ENCODE measurements around the gene SPINK1. TPM values are rescaled to one million over a fixed set of nuclear protein-coding genes. Genes with fewer than 3 reads are reported as not detected.
"Not testable (repeated sequence)": the region's sequence is repeated elsewhere in the genome, so short reads cannot be mapped to it uniquely, and the experiment has no call there.

SPINK1 gene
- total RNA-seq, 2 experiments from 2014 or later: not detected

DNA sequence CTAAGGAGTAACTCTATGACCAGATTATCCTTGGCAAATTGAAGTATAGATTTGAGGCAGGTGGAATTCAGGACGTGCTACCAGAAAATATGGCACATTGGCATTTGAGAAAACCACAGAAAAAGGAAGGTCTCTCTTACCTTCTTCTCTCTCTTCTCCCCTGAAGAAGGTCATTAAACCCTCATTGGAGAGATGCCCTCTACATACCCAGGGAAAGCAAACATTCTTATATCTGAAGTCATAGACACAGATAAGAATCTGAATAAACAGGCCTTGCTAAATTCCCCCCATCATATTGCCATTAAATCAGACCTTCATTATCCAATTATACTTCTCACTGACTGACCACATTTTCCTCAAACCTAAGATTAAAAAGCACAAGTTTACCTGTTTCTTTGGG, 17.8 kb downstream of the SPINK1 start:
- H3K36me3 Mint-ChIP-seq: no peaks in the 10 kb centered on the region
- H3K4me3 Mint-ChIP-seq: no peak overlapping the region
- ATAC-seq (no peak), DNase-seq (no peak)
- no peak overlapping the region for H3K27ac Mint-ChIP-seq
- peaks cover 2% of the 10 kb centered on the region for H3K27me3 Mint-ChIP-seq
- no peaks in the 10 kb centered on the region for H3K9me3 Mint-ChIP-seq (ENCODE audit: low read depth)
- CTCF ChIA-PET: interaction anchor here (1.2 kb wide), 1 partner anchor 186 kb away, joined by 3 read pairs; no protein-coding TSS in a partner anchor
- peaks cover 2% of the 10 kb centered on the region for H3K4me1 Mint-ChIP-seq

DNA sequence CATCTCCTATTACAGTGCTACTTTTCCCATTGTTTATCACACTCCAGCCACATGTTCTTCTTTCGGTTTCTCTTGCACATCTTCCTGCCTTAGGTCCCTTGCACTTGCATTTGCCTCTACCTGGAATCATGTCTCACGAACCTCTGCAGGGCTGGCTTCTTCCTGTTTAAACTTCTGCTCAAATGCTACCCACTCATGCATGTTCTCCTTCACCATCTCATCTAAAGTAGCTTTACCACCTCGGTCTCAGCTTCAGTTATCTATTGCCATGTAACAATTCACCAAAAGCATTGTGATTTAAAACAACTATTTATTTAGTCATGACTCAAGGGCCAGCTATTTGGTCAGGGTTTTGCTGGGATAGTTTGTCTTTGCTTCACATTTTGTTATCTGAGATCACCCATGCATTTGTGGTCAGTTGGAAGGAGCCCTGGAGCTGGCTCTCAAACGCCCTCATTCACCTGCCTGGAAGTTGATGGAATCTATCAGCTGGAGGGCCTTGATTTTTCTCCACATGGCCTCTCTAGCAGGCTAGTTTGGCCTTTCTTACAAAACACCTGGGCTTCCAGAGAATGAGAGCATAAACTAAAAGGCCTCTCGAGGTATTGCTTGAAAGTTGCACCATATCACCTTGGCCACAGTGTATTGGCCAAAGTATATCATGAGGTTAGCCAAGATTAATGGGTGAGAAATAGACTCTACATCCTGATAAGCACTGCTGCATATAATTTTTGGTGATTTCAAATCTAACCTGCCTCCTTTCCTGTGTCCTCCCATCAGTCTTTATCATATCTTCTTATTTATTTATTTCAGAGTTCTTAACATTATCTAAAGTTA, 21.4 kb downstream of the SPINK1 start:
- CTCF ChIA-PET: interaction anchor here (0.8 kb wide), 1 partner anchor 13 kb away, joined by 3 read pairs; no protein-coding TSS in a partner anchor
- H3K9me3 Mint-ChIP-seq (ENCODE audit: low read depth): no peaks in the 10 kb centered on the region
- DNase-seq (no peak), ATAC-seq (no peak)
- no peaks in the 10 kb centered on the region for H3K36me3 Mint-ChIP-seq
- H3K4me1 Mint-ChIP-seq: peaks cover 7% of the 10 kb centered on the region
- H3K27ac Mint-ChIP-seq: no peak overlapping the region
- H3K4me3 Mint-ChIP-seq: no peak overlapping the region
- peaks cover 2% of the 10 kb centered on the region for H3K27me3 Mint-ChIP-seq

GRCh38 chr5:147805030-147805454, 26.4 kb downstream of the SPINK1 start:
- H3K27ac Mint-ChIP-seq: peak overlapping the region; percentile 32
- no peaks in the 10 kb centered on the region for H3K9me3 Mint-ChIP-seq (ENCODE audit: low read depth)
- DNase-seq (peak; percentile 67), ATAC-seq (peak; percentile 82)
- no peak overlapping the region for H3K4me3 Mint-ChIP-seq
- CTCF ChIA-PET: interaction anchor here (0.6 to 1.4 kb wide), 4 partner anchors 17 to 1548 kb away, joined by 3 to 4 read pairs (median 3); partner anchors contain the start of gene JAKMIP2
- H3K4me1 Mint-ChIP-seq: peaks cover 15% of the 10 kb centered on the region
- peaks cover under 1% of the 10 kb centered on the region for H3K27me3 Mint-ChIP-seq
- H3K36me3 Mint-ChIP-seq: no peaks in the 10 kb centered on the region

DNA sequence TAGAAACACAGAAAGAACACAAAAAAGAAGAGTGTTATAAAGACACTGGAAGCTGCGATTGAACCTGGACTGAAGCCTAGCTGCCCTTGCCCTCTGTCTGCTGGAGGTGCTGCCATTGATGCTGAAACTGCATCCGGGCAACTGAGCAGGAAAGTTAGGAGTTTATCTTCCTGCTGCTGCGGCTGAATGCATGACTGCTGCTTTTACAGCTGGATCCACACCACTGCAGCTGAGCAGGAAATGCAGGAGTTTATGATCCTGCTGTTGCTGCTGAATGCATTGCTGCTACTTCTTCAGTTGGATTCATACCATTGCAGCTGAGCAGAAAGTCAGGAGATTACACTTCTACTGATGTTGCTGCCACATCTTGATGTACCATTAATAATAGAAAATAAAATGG, 27.1 kb downstream of the SPINK1 start:
- Mint-ChIP-seq H3K27ac (no peak overlapping the region), H3K27me3 (peaks cover 2% of the 10 kb centered on the region), H3K4me1 (peaks cover 15% of the 10 kb centered on the region), H3K9me3 (ENCODE audit: low read depth) (no peaks in the 10 kb centered on the region), H3K36me3 (no peaks in the 10 kb centered on the region), H3K4me3 (no peak overlapping the region)
- ATAC-seq (no peak), DNase-seq (no peak)
- CTCF ChIA-PET: interaction anchor here (0.6 to 1.4 kb wide), 4 partner anchors 16 to 1549 kb away, joined by 3 to 4 read pairs (median 3); partner anchors contain the start of gene JAKMIP2

DNA sequence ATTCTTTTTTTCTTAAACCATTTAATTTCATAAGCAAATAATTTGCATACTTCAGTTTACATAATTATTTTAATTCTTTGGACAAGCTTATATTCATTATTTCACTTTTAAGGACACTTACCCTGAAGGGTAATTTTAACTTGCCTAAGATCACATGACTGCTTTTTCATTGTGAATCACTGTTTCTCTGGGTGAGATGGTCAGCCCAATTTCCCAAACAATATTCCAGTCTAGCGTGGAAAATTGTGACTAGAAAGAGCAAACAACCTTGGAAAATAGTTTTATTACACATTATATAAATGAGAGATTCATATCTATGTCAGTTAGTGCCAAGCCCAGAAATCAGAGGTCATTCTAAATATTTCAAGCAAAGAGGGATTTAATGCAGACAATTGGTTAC, 27.5 kb downstream of the SPINK1 start:
- CTCF ChIA-PET: interaction anchor here (1.4 kb wide), 1 partner anchor 19 kb away, joined by 4 read pairs; no protein-coding TSS in a partner anchor
- Mint-ChIP-seq H3K4me1 (peaks cover 15% of the 10 kb centered on the region), H3K9me3 (ENCODE audit: low read depth) (no peaks in the 10 kb centered on the region), H3K36me3 (no peaks in the 10 kb centered on the region), H3K27ac (no peak overlapping the region), H3K4me3 (no peak overlapping the region), H3K27me3 (peaks cover 2% of the 10 kb centered on the region)
- ATAC-seq (no peak), DNase-seq (no peak)

DNA sequence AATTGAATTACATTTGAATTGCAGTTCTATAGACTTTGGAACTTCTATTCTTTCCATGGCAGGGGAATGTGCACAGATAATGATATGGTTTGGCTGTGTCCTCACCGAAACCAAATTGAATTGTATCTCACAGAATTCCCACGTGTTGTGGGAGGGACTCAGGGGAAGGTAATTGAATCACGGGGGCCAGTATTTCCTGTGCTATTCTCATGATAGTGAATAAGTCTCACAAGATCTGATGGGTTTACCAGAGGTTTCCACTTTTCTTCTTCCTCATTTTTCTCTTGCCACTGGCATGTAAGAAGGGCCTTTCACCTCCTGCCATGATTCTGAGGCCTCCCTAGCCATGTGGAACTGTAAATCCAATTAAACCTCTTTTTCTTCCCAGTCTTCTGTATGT, 28.3 kb downstream of the SPINK1 start:
- H3K9me3 Mint-ChIP-seq (ENCODE audit: low read depth); CTCF ChIA-PET; H3K27me3 Mint-ChIP-seq; H3K27ac Mint-ChIP-seq; H3K36me3 Mint-ChIP-seq; ATAC-seq; DNase-seq; H3K4me3 Mint-ChIP-seq: not testable (repeated sequence)
- H3K4me1 Mint-ChIP-seq: peaks cover 15% of the 10 kb centered on the region

DNA sequence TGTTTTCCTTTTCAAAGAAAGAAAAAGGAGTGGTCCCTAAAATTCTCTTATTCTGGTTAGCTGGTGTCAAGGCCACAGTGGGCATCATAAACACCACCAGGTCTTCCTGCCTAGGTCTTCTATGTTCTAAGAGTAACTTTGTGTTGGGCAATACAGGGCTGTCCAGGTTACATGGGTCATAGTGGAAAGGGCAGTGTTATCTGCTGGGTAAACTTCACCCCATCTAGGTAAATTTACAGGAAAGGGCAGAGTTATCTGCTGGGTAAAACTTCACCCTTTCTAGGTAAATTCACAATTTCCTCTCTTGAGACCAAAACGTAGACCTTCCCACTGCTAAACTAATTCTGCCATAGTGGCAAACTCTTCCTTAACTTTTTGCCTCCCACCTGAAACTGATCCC, 30.0 kb downstream of the SPINK1 start:
- Mint-ChIP-seq H3K27ac (no peak overlapping the region), H3K27me3 (peaks cover 4% of the 10 kb centered on the region), H3K4me3 (no peak overlapping the region), H3K4me1 (peaks cover 15% of the 10 kb centered on the region), H3K36me3 (no peaks in the 10 kb centered on the region), H3K9me3 (ENCODE audit: low read depth) (no peaks in the 10 kb centered on the region)
- no peak for ATAC-seq
- CTCF ChIA-PET: no interaction called here
- no peak for DNase-seq

DNA sequence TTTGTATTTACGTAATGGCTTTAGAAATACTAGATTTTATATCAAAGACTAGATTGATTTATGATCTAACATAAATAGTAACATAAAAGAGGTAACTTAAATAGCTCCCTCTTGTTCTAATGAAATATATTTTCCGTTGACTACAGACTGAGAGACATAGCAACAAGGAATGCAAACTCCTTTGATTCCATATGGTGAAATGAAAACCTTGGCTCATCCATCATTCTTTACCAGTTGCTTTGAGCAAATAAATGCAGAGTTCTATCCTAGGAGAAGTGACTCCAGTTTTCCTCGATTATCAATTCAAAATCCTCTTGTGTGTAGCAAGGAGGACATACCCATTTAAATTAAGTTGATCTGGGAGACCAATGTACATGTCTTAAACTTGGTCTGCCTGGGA, 31.0 kb downstream of the SPINK1 start:
- CTCF ChIA-PET: no interaction called here
- ATAC-seq: no peak
- peaks cover 4% of the 10 kb centered on the region for H3K27me3 Mint-ChIP-seq

DNA sequence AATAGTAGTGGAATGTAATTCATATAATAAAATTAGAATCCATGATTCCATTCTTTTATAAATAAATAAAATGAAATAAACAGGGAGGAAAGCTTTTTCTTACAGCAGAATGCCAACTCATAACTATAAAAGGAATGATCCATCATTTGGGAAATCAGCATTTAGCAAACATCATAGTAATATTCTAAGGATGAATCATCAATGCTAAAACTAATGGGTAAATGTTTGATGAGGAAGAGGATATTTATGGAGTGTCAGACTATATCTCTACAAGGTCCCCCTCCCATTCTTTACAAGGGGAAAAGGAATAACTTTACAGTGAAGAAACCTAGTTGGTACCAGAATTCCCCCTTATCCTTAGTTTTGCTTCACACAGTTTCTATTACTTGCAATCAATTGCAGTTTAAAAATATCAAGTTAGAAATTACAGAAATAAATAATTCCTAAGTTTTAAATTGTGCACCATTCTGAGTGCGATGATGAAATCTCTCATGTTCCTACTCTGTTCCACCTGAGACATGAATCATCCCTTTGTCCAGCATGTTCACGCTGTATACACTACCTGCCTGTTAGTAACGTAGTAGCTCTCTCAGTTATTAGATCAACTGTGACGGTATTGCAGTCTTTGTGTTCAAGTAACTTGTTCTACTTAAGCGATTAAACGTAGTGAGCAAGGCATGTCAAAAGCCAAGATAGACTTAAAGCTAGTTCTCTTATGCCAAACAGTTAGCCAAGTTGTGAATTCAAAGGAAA, 34.7 kb downstream of the SPINK1 start:
- no peak for DNase-seq
- Mint-ChIP-seq H3K4me1 (no peaks in the 10 kb centered on the region), H3K36me3 (no peaks in the 10 kb centered on the region), H3K27ac (no peak overlapping the region), H3K4me3 (no peak overlapping the region), H3K27me3 (peaks cover 4% of the 10 kb centered on the region), H3K9me3 (ENCODE audit: low read depth) (no peaks in the 10 kb centered on the region)
- CTCF ChIA-PET: interaction anchor here (1.2 kb wide), 1 partner anchor 9 kb away, joined by 3 read pairs; no protein-coding TSS in a partner anchor
- ATAC-seq: no peak

More for the DNA sequence above, 31.0 kb downstream of the SPINK1 start:
- H3K9me3 Mint-ChIP-seq (ENCODE audit: low read depth): no peaks in the 10 kb centered on the region
- DNase-seq: no peak
- H3K4me3 Mint-ChIP-seq: no peak overlapping the region
- no peaks in the 10 kb centered on the region for H3K36me3 Mint-ChIP-seq
- peaks cover 12% of the 10 kb centered on the region for H3K4me1 Mint-ChIP-seq
- H3K27ac Mint-ChIP-seq: no peak overlapping the region

- DNase-seq (no peak), ATAC-seq (no peak)
- CTCF ChIA-PET: no interaction called here
- Mint-ChIP-seq H3K27me3 (no peaks in the 10 kb centered on the region), H3K27ac (no peak overlapping the region), H3K4me3 (no peak overlapping the region), H3K4me1 (no peaks in the 10 kb centered on the region), H3K36me3 (no peaks in the 10 kb centered on the region), H3K9me3 (ENCODE audit: low read depth) (no peaks in the 10 kb centered on the region)
These were observed 40.3 kb downstream of the SPINK1 start for GRCh38 chr5:147791181-147791580.

GRCh38 chr5:147789820-147790219, 41.7 kb downstream of the SPINK1 start:
- H3K4me3 Mint-ChIP-seq: no peak overlapping the region
- no peak for DNase-seq
- no peaks in the 10 kb centered on the region for H3K4me1 Mint-ChIP-seq
- CTCF ChIA-PET: no interaction called here
- H3K9me3 Mint-ChIP-seq (ENCODE audit: low read depth): no peaks in the 10 kb centered on the region
- H3K27me3 Mint-ChIP-seq: no peaks in the 10 kb centered on the region
- no peaks in the 10 kb centered on the region for H3K36me3 Mint-ChIP-seq
- H3K27ac Mint-ChIP-seq: no peak overlapping the region
- ATAC-seq: no peak

DNA sequence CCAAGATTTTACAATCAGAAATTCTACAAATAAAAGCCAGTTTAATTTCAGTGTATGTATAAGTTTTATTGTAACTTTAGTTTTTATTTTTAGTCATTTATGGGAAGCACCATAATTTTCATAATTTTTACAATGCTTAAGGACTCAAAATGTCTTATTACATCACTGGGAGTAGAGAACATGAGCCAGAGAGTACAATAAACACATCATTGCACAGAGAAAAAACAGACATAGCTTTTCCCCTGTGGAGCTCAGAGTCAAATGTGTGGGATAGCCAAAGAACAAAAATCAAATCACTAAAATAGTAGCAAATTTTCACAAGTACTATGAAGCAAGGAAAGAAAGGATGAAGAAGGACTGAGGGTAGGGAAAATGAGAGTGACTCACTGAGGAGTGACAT, 43.4 kb downstream of the SPINK1 start:
- H3K27me3 Mint-ChIP-seq: no peaks in the 10 kb centered on the region
- no peaks in the 10 kb centered on the region for H3K36me3 Mint-ChIP-seq
- H3K4me1 Mint-ChIP-seq: no peaks in the 10 kb centered on the region
- H3K9me3 Mint-ChIP-seq (ENCODE audit: low read depth): no peaks in the 10 kb centered on the region
- DNase-seq (no peak), ATAC-seq (no peak)
- CTCF ChIA-PET: interaction anchor here (0.7 to 1.0 kb wide), 3 partner anchors 8 to 1562 kb away, joined by 3 read pairs; no protein-coding TSS in a partner anchor
- no peak overlapping the region for H3K27ac Mint-ChIP-seq
- no peak overlapping the region for H3K4me3 Mint-ChIP-seq

- H3K4me3 Mint-ChIP-seq: no peak overlapping the region
- H3K27ac Mint-ChIP-seq: no peak overlapping the region
- no peaks in the 10 kb centered on the region for H3K36me3 Mint-ChIP-seq
- ATAC-seq (no peak), DNase-seq (no peak)
- H3K27me3 Mint-ChIP-seq: no peaks in the 10 kb centered on the region
- CTCF ChIA-PET: no interaction called here
- peaks cover 7% of the 10 kb centered on the region for H3K4me1 Mint-ChIP-seq
- H3K9me3 Mint-ChIP-seq (ENCODE audit: low read depth): no peaks in the 10 kb centered on the region
These were observed 45.3 kb downstream of the SPINK1 start for GRCh38 chr5:147786142-147786541.
